Stimulated activated CD8-positive, alpha-beta memory T cell treated with anti-CD3 and anti-CD28 coated beads, Interleukin-12 subunit alpha, Interleukin-12 subunit beta, amount 100 ng/mL, for 24 hours (primary cell): ENCODE data around the gene ZNRF1.
"Not testable (repeated sequence)": the region's sequence is repeated elsewhere in the genome, so short reads cannot be mapped to it uniquely, and the experiment has no call there.

Experiments
- DNase-seq: peaks from one replicate; pipeline ENCODE4 v3.0.0-alpha.2; 2020; ENCODE audit errors: extremely low read depth

The ZNRF1 gene

GRCh38 chr16:74998481-74999218 is at the start of gene ZNRF1:
Gene ZNRF1, plus strand, starts transcription at chr16:74999024. Its CDS starts 648 bp downstream, at chr16:74999672.
- DNase-seq, result peak; percentile 54

- DNase-seq, result no peak
Observed at GRCh38 chr16:74949309-74949708, 49.5 kb upstream of the ZNRF1 start.

- no peak for DNase-seq
Observed at GRCh38 chr16:74950511-74950910, 48.3 kb upstream of the ZNRF1 start.

- no peak for DNase-seq
Observed at GRCh38 chr16:74951206-74951605, 47.6 kb upstream of the ZNRF1 start.

GRCh38 chr16:74951681-74952080 is 47.1 kb upstream of the ZNRF1 start:
- no peak for DNase-seq

GRCh38 chr16:74954763-74955162 is 44.1 kb upstream of the ZNRF1 start:
- no peak for DNase-seq

GRCh38 chr16:74973304-74973703 is 25.5 kb upstream of the ZNRF1 start:
- DNase-seq, result no peak

- no peak for DNase-seq
Observed at GRCh38 chr16:74975591-74975990, 23.2 kb upstream of the ZNRF1 start.

GRCh38 chr16:74982256-74982655 is 16.6 kb upstream of the ZNRF1 start:
- no peak for DNase-seq

- no peak for DNase-seq
Observed at GRCh38 chr16:74984194-74984528, 14.7 kb upstream of the ZNRF1 start.

GRCh38 chr16:74984529-74985296 is 14.1 kb upstream of the ZNRF1 start, which contains the start of gene WDR59:
Gene WDR59, minus strand, starts transcription at chr16:74985123. Its CDS starts 106 bp downstream, at chr16:74985017.
- peak; percentile 95 for DNase-seq

GRCh38 chr16:74987027-74987681 is 11.7 kb upstream of the ZNRF1 start:
- no peak for DNase-seq

- not testable (repeated sequence) for DNase-seq
Observed at GRCh38 chr16:74989864-74990263, 9.0 kb upstream of the ZNRF1 start.

- DNase-seq, result no peak
Observed at GRCh38 chr16:74990832-74991231, 8.0 kb upstream of the ZNRF1 start.

GRCh38 chr16:74991268-74991592 is 7.6 kb upstream of the ZNRF1 start:
- no peak for DNase-seq

GRCh38 chr16:74991593-74992403 is 7.0 kb upstream of the ZNRF1 start:
- DNase-seq, result no peak

- no peak for DNase-seq
Observed at GRCh38 chr16:74995986-74996385, 2.8 kb upstream of the ZNRF1 start.

GRCh38 chr16:74997042-74997491 is 1.8 kb upstream of the ZNRF1 start:
- DNase-seq, result no peak

- no peak for DNase-seq
Observed at GRCh38 chr16:74999219-74999608, 390 bp downstream of the ZNRF1 start.

- DNase-seq, result no peak
Observed at GRCh38 chr16:74999609-75000480, 1.0 kb downstream of the ZNRF1 start.
